IPS-18c (cell line): Measurements from ENCODE around the gene DENND1A.
"Not testable (repeated sequence)": the region's sequence is repeated elsewhere in the genome, so short reads cannot be mapped to it uniquely, and the experiment has no call there.

ENCODE experiments used
- H3K4me3 ChIP-seq: 2 replicates; pipeline ENCODE4 v1.7.0; 2013; ENCODE audit warnings: low read depth, mild to moderate bottlenecking, low read length, moderate library complexity; ENCODE audit not compliant: insufficient read depth
- H3K9me3 ChIP-seq: one replicate; pipeline ENCODE4 v1.6.1; 2013; ENCODE audit warnings: mild to moderate bottlenecking, low read length, moderate library complexity; ENCODE audit not compliant: control insufficient read depth, insufficient read depth

DENND1A gene

DNA sequence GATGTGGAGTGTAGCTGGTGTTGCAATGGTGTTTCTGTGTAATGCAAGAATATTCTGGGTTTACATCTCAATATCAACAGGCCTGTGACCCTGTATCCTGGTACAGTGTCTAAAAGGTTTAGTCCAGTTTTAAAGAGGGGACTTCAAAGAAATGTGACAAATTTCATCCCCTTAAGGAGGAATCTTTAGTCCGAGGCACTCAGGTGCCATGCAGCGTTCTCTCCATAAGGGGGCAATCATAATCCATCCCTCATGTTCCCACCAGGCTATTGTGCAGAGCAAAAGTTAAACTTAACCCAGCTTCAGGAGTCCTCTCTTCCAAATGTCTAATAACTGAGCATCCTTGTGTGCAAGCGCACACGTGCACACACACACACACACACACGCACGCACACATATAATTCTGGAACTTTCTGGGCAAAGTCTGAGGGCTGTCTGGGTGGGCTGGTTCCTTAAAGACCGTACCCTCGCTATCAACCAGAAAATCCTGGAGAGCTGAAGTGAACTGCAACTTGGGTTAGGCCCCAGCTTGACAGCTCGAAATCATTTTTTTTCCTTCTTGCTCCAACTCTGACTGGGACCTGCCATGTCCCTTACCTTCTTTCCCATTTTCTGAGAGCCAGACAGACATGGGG is 527.9 kb downstream of the DENND1A start:
- H3K9me3 ChIP-seq, result peaks cover 2% of the 10 kb centered on the region

DNA sequence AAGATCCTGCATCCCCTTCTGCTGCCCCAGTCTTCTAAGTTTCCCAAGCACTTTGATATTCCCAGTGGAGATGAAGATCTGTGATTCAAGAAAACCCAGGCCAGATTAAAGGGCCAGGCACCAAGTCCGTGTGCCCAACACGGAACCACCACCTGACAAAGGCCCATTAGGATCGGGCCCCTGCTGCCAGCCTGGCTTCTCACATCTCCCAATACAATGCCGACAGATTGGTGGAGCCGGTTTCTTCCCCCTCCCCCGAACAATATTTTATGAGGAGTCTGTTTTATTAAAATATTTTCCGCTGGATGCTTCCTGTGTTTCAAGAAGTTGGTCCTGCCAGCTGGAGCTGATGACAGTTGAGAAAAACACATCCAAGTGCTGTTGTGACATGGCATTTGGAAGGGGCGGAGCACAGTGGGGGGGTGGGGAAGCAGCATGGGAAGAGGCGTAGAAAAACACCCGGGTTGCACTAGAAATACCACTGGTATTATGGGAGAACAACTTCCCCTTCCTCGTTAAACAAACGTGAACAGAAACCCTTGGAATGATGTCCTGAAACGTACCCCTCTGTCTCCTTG is 528.9 kb downstream of the DENND1A start:
- H3K9me3 ChIP-seq, result no peaks in the 10 kb centered on the region
- no peak overlapping the region for H3K4me3 ChIP-seq

More for the DNA sequence above, 527.9 kb downstream of the DENND1A start:
- no peak overlapping the region for H3K4me3 ChIP-seq

DNA sequence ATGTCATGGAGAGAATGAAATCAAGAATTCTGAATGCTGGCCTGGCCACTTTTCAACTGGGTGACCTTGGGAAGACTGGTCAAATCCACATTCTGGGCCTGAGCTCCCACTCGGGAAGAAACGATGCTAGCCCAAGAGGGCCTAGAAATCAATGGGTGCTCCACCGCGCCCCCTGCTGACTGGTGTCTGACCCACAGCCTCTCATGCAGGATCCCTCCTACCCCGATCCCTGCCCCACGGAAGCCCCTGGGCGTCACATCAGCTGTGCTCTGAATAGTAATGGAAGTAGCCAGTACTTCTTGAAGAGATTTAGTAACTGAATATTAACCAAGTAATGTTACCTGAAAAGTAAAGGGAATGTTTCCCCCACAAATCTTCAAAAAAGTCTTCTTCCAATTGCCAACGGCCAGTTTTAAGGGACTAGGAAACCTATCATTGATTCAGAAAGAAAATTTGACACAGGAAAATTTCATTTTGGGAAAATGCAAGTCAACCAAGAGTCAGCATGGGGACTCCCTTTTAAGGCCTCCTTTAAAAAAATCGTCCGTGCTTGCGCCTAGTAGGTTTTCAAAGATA is 530.0 kb downstream of the DENND1A start:
- no peak overlapping the region for H3K4me3 ChIP-seq
- H3K9me3 ChIP-seq, result no peaks in the 10 kb centered on the region

DNA sequence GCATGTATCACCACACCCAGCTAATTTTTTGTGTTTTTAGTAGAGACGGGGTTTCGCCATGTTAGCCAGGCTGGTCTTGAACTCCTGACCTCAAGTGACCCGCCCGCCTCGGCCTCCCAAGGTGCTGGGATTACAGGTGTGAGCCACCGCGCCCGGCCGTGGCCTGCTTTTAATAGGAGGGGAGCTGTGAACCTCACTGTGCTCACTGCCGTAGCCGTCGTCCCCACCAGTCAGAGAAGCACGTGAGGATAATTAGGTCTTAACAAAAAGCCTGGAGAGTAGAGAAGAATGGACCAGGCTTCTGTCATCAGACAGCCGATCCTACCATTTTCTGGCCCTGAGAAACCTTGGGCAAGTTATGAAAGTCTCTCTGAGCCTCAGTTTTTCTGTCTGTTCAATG is 531.0 kb downstream of the DENND1A start:
- H3K4me3 ChIP-seq, H3K9me3 ChIP-seq: not testable (repeated sequence)

DNA sequence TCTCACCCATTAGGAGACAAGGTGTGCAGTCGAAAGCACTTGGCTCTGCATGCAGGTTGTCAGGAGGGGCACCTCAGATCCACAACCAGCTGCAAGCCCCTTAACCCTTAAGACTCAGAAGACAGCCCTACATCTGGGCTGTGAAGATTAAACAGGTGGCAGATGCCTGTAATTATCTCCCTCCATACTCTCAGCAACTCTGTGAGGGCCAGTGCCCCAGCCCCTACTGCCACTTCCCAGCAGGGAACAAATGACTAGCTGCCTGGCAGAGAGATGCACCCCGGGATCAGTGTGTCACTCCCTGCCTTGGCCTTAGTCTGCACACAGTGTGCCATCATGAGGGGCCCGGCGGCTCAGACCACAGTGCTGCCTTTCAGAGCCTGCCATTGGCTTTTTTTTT is 532.0 kb downstream of the DENND1A start:
- Histone ChIP-seq H3K4me3 (no peak overlapping the region), H3K9me3 (no peaks in the 10 kb centered on the region)

DNA sequence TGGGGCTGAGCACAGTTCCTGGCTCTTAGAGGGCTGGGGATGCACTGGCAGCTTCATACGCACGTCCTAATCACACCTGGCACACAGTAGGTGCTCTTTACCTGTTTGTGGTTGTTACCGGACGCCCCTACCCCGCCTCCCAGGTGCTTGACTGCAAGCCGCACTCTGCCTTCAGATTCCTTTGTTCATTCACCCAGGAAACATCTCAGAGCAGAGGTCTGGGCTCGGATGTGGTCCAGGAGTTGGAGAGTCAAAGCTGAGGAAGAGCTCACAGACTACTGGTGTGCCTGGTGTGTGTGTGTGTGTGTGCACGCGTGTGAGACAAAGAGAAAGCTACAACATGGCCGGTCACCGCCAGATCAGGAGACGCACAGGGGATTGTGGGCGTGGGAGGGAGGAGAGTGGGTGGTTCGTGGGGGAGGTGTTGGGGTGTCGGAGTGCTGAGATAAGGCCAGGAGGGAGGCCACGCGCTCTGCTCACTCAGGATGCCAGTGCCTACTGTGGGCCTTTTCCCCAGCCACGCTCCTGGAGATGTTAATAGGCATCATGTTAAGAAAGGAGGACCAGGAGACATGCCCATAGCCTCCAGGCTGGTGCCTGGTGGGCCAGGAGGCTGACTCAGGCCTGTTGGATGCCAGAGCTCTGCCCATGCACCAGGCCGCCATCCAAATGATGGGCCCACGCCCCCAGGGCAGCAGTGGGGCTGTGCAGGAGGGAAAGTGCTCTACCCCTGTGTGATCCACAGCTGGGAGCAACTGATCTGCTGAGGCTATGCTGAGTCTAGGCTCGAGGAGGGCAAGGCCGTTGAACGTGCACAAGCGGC is 534.0 kb downstream of the DENND1A start:
- H3K4me3 ChIP-seq, result no peak overlapping the region
- H3K9me3 ChIP-seq, result peaks cover 4% of the 10 kb centered on the region

DNA sequence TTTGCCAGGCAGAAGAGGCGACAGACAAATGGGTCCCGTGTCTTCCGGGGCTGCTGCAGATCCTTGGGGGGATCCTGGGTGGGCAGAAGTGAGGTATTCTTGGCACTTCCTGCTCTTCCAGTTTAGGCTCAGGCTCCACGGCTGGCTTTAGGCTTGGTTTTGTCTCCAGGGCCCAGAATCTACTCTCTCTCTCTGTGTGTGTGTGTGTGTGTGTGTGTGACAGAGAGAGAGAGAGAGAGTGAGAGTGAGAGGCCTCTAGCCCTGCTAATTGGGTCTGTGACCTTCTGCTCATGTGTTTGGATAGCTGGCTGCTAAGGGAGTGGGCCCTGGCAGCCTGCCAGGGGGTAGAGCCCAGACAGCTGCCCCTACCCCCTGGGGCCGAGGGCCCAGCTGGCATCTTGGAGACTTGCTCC is 534.6 kb downstream of the DENND1A start:
- peaks cover 4% of the 10 kb centered on the region for H3K9me3 ChIP-seq

DNA sequence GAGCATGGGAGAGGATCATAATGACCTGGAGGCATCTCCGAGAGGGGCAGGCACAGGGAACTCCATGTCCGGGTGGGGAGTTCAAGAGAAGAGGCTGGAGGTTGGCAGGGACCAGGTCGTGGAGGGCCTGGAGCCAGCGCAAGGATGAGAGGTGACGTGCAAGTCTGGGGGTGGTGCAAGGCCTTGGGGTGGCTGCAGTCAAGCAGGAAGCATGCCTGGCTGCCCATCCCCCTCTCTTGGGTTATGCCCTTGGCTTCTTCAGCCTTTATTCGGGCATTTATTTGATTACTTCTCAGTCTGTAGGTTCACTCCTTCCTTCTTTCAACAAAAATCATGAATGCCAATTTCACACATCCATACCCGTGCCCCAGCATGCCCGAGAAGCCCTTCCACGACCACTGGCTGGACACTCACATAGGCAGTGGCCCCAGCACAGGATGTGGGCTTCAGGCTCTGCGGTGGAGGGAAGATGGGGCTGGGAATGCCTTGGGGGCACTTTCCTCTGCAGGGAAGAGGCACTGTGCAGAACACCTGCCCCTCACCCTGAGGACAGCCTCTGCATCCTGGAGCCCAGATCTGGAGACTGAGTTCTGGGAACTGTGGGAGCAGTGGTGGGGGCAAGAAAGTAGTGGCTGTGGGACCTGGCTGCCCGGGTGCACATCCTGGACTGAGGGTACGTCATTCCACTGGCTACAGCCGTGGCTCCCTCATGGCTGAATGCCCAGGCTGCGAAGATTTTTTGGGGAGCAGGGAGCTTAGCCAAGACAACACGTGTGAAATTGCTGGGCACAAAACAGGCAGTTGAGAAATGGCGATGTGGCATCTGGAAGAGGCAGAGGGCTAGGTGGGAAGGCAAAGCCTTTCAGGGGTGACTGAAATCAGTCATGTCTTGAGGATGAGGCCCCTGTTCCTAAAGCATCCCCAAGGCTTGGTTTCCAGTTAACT is 535.4 kb downstream of the DENND1A start:
- Histone ChIP-seq H3K9me3 (peaks cover 4% of the 10 kb centered on the region), H3K4me3 (no peak overlapping the region)

More for the DNA sequence above, 534.6 kb downstream of the DENND1A start:
- H3K4me3 ChIP-seq, result no peak overlapping the region

DNA sequence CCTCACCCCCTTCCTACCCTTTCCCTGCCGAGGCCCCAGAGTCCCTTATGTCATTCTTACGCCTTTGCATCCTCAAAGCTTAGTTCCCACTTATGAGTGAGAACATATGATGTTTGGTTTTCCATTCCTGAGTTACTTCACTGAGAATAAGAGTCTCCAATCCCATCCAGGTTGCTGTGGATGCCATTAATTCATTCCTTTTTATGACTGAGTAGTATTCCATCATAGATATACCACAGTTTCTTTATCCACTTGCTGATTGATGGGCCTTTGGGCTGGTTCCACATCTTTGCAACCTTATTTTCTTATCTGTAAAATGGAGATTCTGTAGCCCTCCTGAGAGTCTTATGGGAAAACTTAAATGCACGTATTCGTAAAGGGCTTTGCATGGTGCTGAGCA is 537.1 kb downstream of the DENND1A start:
- no peak overlapping the region for H3K4me3 ChIP-seq
- H3K9me3 ChIP-seq, result peaks cover 4% of the 10 kb centered on the region

DNA sequence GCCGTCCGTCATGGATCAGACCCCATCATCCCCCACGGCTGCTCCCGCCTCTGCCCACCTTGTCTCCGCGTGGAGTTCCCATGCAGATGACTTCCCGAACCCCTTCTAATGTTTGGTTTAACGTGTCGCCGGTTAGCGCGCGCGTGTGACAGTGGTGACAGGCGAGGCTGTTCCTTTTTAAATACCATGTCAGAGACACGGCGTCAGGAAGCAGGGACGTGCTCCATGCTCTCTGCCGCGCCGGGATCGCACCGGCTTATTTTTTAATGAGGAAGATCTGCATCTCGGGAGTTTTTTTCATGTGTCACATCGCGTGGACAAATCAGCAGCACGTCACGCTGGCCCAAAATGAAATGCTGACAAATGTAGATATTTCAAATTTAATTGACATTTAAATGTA is 538.0 kb downstream of the DENND1A start:
- Histone ChIP-seq H3K4me3 (no peak overlapping the region), H3K9me3 (peaks cover 4% of the 10 kb centered on the region)

DNA sequence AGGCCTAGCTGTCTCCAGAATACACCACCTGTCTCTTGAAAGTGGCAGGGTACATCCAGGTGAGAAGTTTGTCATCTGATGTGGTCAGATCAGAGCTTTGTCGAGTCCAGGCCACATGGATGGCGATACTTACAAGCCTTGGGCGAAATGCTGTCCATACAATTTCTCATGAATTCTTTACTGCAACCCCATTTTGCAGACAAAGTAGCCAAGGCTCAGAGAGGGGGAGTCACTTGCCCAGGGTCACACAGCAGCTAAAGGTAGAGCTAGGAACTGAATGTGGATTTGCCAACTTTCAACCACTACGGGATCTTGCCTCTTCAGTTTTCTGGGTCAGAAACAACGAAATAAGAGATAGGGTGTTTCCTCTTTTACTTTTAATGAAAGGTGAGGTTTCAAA is 538.7 kb downstream of the DENND1A start:
- H3K4me3 ChIP-seq, result no peak overlapping the region
- peaks cover 4% of the 10 kb centered on the region for H3K9me3 ChIP-seq

DNA sequence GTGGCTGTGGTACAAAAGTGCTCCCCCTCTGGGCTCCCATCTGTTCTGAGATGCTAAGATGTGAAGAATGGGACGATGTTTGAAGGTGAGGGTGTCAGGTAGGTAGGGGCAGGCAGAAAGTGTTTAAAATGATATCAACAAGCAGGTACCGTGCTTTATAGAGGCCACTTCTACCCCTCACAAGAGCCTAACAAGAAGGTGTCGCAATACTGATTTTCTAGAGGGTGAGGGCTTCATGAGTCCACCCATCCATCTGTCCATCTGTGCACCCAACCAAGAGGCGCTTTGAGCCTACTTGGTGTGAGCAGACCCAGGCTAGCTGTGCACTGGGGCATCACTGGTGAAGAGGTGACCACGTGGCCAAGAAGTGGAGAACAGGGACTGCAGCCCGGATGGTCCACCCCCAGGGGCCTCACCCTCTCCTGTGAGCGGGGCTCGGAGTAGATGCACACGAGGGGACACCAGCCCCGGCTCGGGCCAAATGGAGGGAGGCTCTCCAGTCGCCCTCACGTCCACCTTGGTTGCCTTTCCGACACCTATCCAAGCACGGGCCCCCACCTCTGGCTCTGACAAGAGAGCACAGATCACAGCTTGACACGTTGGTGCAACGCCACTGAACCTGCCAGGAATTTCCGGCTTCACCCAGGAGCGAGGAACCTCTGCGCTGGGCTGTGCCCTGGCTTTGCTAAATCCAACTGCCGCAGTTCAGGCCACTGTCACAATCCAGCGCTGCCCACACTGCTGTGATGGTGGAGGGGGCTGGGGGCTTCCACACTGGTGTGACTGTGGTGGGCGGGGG is 539.4 kb downstream of the DENND1A start:
- peaks cover 4% of the 10 kb centered on the region for H3K9me3 ChIP-seq
- H3K4me3 ChIP-seq, result no peak overlapping the region

DNA sequence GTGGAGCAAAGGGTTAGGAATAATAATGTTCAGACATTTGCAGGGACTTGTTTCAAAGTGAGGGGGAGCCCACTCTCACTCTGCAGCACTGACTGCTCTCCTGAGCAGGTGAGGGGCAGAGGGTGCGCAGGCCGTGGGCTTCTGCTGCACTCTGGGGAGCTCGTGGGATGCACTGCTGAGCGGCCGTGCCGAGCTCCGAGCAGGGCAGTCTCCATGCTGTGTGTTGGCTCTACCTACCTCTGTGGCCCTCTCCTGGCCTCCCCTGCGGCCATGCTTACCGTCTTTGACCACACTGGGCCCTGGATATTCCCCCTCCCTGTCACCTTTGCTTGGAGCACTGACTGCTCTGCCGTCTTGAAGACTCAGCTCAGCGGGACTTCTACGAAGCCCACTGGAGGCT is 540.2 kb downstream of the DENND1A start:
- Histone ChIP-seq H3K9me3 (peaks cover 4% of the 10 kb centered on the region), H3K4me3 (no peak overlapping the region)

DNA sequence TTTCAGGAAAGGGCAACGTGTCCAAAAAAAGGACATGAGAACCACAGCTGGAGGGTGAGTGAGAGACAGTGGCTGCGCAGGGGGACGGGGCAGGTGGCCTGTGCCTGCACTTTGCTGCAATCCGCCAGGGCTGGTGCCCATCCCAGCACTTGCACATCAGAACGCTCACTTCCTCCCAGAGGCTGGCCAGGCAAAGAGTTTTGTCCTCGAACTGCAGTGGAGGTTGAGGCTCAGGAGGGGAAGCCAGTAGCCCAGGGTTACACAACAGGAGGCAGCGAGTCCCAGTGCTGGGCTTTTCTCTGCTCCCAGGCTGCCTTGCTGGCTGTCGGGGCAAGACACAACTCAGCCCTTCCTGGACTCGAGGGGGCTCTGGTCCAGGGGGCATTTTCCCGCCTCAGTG is 540.9 kb downstream of the DENND1A start:
- peaks cover 4% of the 10 kb centered on the region for H3K9me3 ChIP-seq
- H3K4me3 ChIP-seq, result no peak overlapping the region

DNA sequence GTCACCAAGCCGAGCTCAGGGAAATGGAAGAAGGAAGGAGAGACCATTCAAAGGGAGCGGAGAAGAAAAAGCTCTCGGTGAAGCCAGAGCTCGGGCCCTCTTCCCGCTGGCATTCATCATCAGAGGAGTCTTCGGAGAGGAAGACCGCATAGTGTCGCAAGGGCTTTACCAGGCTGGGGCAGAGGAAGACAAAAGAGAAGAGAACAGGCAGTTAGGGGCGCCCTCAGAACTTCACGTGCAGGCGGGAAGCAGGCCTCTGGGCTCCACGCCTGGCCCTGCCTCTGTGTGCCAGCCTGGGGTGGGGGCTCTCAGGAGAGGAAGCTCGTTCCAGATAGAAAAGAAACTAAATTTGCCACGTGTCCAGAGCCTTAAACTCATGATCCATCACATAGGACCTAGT is 542.2 kb downstream of the DENND1A start:
- H3K4me3 ChIP-seq, result no peak overlapping the region
- peaks cover 4% of the 10 kb centered on the region for H3K9me3 ChIP-seq

DNA sequence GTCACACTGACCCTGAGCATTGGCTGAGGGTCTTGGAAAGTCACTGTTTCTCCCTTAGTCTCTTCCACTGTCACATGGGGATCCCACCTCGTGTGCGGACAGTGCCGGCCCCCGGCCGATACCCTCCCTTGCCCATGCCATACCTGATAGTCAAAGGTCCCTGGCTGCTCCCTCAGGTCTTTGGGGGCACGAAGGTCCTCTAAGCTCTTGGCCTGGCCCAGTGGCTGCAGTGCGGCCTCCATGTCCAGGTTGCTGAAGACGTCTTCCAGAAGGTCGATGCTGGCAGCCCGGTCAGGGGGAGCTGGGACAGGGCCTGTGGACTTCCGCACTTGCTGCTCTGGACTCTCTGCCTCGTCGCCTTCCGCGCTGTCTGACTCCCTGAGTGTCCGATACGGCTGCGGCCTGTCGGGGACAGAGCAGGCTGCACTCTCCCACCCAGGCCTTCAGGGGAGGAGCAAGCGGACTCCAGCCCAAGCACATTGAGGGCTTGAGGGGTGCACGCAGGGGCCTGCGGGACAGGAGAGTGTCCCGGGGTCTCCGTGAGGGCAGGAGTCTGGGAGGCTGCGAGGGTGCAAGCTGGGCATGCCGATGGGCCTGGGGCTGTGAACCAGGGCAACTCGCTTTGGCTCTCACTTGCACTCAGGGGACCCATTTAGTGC is 546.3 kb downstream of the DENND1A start:
- H3K4me3 ChIP-seq, result no peak overlapping the region
- H3K9me3 ChIP-seq, result no peaks in the 10 kb centered on the region
